GM19455 (cell line): ENCODE data around the gene PPFIBP2.

Experiments
- ATAC-seq: cut with Tn5 transposase; IDR thresholded peaks from one replicate; pipeline ENCODE4 v1.9.1; 2021; ENCODE audit not compliant: unreplicated experiment

The PPFIBP2 gene

DNA sequence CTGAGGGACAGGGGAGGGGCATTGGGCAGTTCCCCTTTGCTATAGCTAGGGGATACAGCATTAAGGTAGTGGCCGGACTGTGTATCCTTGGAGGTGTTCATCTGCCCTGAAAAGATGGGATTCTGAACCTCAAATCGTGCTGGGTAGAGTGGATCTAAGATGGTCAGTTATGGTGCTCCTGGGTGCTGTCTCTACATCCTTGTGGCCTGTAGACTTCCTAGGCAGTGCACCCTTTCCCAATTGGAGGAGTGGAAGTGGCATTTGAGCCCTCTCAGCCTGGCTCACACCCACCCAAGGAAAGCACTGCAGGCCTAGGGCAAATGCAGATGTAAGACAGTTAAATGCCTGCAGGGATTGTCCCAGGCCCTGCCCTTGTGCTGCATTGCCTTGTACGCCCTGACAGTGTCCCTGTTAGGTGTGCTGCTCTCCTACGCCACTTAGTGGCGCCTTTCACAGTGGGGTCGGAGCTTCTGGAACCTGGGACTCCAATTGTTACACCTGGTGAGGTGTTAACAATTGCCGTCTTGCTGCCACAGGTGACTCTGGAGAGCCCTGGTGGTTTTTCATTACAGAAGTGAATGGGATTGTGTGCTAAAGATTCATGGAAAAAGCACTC lies 35.0 kb downstream of the PPFIBP2 start:
- ATAC-seq = peak; percentile 83

DNA sequence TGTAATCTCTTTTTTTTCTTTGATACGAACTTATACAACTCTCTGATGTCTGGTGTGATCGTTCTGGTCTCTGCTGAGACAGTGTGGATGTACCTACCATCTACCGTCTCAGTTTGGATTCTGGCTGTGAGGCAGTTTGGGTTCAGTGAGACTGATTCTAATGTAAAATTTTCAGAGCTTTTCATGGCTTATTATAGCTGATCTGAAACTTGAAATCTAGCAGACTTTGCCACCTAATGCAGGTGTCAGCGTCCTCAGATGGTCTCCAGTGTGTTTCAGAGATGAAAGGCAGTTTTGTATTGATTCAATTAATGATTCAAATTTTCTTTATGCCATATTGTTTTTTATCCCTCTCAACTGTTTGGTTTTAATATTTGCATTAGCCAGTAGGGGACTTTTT lies 35.9 kb downstream of the PPFIBP2 start:
- no peak for ATAC-seq

DNA sequence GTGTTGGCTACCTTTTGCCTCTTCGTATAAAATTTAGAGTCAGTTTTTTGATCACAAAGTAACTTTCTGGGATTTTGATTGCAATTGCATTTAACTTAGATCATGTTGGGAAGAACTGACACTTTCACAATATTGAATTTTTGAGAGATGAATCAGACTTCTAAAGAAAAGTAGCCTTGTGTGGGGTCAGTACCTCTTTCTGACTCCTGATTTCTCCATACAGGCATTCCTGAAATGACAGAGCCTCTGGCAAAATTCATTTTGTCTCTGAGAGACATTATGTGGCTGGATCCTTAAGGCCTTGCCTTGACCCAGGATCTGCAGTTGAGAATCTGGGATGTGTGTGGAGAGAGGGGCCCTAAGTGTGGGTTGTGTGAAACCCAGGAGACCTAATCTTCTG lies 37.8 kb downstream of the PPFIBP2 start:
- no peak for ATAC-seq

DNA sequence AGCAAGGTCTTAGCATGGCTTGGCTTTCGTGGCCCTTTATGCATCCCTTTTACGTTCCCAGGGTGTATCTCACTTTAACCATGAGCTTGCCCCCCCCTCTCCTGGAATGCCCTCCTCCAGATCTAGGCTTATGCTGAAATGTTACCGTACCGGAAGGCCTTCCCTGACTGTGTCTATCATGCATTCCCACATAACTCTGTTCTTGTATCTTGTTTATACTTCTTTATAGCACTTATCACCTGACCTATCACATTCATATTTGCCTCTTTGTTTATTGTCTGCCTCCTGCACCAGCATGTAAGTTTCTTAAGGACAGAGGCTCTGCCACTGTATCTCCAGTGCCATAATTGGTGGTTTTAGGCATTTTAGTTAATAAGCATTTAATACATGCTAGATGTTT lies 38.9 kb downstream of the PPFIBP2 start:
- ATAC-seq = no peak

DNA sequence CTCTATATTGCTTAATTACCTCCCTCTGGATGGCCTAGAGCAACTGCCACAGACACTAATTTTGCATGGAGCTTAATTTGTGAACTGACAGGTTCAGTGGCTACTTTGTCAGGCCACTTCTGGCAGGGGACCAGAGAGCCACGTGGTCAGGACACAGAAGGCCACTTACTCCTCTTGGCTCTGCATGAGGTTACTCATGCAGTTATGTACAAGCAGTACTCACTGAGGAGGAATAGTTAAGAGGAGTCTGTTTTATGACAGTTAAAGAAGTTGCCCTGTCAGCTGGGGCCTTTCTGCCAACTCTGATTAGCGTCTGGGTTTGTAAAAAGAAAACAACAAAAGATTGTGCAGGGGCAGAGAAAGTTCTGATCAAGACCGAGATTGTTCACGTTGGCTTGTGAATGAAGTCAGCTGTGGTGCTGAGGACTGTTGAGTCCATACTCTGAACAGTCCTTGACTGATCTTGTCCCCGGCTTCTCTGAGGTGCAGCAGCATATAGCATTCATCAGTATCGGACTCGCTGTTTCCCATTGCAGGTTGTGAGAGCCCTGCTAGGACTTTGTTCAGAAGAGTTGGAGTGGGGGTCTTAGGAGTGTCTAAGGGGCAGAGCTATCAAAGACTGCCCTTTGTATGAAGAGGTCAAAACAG lies 41.4 kb downstream of the PPFIBP2 start:
- no peak for ATAC-seq

DNA sequence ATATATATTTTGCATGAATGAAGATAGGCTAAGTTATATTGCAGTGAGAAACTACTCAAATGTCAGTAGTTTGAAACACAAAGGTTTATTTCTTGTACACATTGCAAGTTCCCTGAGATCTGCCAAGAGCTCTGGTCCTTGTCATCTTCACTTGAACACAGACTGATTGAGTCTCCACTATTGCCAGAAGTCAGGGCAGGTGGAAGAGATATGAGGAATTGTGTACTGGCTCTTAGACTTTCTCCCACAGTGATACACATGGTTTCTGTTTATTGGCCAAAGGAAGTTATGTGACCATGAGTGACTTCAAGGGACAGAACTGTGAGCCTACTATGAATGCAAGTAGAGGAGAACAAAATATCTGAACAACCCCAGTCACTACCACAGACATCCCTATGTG lies 44.2 kb downstream of the PPFIBP2 start:
- ATAC-seq = no peak

DNA sequence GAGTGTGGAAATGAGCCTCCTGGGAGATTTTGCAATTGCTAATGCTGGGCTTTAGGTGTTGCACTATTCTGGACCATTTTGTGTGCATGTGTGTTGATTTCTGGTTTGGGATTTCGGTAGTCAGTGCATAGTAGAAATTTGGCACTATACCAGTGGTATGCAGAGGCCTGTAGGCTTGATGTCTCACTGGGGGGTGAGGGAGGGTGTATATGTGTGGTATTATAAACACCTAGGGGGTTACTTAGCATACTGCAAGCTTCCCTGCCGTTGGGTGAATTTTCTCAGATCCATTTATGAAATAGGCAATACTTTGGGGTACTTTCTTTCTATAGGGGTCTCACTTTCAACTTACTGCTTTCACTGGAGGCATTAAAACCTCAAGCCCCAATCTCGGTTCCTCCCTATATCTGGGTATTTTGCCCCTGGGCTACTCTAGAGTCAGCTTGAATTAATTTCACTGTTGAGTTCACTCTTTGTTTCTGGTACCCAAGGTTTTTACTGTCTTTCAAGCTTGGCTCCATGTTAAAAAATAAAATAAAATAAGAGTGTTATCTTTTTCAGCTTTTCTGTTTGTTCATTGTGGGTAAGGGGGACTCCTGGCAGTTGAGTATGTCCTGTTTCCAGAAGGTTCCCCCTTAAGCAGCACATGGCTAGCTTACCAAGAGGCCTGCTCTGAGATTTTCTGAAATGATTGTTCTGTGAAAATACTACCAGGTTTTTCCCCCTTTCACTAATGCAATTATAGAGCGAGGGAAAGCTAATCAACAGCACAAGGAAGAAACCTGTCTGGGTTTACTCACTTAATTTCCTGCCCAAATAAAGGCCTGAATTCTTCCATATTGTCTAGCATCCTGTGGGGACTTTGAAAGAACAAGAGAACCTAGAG lies 45.8 kb downstream of the PPFIBP2 start:
- ATAC-seq = no peak

DNA sequence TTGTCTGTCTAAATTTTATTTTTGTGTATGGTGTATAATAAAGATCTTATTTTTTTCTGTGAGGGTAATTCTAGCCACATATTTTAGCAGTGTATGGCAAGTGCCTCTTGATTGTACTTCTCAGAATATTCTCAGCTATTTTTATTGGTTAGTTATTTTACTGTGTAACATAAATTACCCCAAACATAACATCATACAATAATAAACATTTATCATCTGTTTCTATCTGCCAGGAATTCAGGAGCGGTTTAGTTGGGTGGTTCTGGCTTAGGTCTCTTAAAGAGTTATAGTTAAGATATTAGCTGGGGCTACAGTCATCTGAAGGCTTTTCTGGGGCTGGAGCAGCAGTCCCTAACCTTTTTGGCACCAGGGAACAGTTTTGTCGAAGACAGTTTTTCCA lies 47.8 kb downstream of the PPFIBP2 start:
- no peak for ATAC-seq

DNA sequence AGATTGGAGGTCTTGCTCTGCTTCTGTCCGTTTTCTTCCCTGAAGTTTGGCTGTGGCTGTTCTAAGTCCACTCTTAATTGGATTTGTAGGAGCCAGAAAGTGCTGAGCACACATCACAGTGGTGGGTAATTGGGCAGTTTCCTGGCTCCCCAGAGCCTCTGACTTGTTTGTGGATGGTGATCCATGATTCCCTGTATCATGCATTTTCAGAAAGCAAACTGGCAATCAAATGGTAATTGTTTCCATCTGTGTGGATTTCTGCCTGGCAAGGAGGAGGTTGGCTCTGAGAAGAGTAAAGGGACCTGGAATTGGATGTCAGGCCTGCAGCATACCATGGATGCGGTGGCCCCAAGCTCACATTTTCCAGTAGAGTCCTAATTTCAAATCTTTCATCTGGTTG lies 49.5 kb downstream of the PPFIBP2 start:
- no peak for ATAC-seq

DNA sequence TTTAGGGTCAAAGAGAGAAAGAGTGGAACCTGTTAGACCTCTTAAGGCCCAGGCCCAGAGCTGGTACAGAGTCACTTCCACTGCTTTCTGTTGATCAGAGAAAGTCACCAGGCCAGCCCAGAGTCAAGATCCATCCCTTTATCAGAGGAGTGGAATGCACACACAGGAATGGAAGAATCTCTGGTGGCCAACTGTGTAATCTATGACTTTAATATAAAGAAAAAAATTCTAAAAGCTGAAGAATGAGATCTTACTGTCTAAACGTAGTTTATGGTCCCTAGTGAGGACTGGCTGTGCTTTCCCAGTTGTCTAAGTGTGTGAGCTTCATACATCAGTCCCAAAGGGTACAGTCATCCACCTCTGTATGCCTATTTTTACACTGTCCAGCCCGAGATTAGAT lies 51.0 kb downstream of the PPFIBP2 start:
- ATAC-seq = no peak

DNA sequence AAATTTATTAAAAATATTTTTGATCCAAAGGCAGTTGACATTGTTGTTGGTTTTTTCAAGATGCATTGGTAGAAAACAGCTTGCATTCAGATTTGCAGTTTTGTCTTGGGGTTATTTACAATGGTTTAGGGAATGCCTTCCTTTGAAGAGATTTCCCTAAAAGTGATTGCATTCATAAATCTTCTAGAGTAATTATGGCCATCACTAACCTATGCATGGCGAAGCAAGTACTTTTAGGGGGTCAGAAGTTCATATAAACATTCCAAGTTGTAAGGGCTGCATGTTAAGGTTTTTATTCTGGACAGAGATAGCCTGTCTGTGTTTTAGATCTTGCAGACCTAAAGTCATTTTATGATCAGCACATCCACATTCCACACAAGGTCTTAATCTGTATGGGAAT lies 53.5 kb downstream of the PPFIBP2 start:
- ATAC-seq = no peak

DNA sequence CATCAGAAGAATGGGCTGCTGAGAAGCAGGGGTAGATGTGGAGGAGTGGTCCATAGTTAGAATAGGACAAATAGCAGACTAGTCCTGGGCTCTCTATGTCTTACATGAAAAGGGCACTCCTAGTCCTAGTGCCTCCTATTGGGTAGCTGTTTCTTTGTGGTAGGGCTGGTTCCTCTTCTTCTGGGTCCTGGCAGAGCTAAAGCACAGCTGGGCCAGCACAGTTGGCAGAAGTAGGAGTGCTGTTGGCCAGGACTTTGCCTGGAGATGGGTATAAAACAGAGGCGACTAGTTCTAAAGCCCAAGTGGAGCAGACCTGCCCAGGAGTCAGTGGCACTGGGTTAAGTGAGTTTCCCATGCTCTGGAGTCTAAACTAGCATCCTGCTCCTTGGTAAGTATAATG lies 55.2 kb downstream of the PPFIBP2 start:
- ATAC-seq = no peak

DNA sequence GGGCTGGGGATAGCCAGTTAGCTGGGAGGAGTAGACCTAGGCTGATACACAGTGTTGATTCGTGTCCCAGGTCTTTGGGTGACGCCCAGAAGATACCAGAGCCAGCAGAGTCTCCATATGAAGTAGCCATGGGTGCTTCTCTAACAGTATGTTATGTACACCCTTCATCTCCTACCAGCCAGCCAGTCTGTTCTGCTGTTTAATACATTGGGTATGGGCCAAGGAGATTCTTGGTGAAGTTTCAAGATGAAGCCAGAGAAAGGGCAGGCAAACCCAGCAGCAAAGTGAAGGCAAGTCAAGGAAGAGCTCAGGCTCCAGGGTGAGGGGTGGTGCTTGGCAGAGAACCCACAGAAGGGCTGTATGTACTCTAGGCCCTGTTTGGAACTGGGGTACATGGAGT lies 56.4 kb downstream of the PPFIBP2 start:
- no peak for ATAC-seq

DNA sequence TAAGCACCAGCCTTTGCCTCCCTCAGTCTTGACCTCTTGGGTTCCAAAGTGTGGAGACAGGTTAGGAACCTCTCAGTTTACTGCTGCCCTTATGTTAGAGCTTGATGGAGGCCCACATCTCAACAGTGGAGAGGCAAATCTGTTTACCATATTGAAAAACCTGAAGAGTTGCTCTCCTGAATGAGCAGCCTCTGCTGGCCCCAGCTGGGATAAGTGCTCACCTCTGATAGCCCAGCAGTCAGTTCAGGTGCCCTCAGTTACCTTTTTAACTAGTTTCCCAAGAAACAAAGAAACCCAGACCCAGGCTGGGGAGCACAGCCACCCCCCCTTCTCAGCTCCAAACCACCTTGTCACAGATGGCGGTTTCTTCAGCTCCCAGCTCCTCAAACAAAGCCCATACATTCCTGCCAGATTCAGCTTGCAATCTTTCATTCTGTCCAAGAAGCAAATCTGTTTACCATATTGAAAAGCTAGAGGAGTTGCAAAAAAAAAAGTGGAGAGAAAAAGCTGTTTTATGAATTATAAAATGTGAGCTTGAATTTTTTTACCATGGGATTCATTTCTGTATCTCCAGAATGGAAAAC lies 57.2 kb downstream of the PPFIBP2 start:
- ATAC-seq = no peak

DNA sequence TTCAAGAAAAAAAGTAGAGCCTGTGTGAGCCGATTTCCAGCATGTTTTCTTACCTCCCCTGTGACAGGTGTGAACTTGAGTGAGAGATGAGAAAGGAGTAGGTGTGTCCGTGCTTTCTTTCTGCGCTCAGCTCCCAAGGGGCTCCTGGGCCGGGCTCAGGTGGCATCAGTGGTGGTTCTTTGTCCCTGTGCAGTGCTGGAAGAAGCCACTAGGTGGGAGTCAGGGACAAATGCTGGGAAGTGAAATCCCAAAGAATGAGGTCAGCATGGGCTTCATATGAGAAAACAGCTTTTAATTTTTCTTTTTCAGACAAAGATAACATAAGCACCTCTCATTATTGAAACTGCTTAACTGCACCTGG lies 57.8 kb downstream of the PPFIBP2 start:
- no peak for ATAC-seq

DNA sequence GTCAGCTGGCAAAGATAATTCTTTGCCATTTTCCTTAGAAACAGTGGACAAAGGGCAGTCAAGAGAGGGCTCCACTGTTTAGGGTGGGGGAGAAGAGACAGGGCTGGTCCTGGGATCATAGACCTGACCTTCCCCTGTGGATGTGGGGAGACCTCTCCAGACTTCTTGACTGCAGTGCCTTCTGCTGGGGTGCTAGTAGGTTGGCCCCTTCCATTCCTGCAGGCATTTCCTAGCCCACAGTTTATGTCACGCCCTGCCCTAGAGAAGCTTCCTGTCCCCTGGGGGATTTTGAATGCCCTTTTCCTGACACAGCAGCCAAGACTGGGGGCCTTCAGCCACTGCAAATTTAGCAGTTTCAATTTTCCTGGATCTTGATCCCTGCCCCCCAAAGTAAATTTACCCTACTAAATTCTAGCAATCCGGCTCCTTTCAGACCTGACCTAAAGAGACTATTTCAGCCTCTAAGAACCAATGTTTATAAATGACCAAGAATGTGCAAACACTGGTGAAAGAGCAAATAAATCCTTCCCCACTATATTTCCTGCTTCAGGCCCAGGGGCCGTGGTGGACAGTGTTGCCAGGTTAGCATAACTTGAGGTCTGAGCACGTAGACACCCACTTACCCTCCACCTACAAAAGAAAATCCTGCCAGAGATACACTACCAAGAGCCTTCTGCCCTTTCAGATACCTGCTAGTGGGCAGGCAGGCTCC lies 58.4 kb downstream of the PPFIBP2 start:
- no peak for ATAC-seq

DNA sequence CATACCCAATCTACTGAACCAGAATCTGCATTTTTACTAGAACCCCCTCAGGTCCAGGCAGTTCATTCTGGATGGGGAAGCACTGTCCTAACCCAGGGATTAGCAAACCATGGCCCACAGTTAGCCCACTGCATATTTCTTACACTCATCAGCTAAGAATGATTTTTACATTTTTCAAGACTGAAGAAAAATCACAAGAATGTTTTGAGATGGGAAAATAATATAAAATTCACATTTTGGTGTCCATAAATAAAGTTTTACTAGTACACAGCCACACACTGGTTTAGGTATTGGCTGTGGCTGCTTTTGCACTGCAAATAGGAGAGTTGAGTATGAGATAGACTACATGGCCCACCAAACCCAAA lies 59.4 kb downstream of the PPFIBP2 start:
- no peak for ATAC-seq

DNA sequence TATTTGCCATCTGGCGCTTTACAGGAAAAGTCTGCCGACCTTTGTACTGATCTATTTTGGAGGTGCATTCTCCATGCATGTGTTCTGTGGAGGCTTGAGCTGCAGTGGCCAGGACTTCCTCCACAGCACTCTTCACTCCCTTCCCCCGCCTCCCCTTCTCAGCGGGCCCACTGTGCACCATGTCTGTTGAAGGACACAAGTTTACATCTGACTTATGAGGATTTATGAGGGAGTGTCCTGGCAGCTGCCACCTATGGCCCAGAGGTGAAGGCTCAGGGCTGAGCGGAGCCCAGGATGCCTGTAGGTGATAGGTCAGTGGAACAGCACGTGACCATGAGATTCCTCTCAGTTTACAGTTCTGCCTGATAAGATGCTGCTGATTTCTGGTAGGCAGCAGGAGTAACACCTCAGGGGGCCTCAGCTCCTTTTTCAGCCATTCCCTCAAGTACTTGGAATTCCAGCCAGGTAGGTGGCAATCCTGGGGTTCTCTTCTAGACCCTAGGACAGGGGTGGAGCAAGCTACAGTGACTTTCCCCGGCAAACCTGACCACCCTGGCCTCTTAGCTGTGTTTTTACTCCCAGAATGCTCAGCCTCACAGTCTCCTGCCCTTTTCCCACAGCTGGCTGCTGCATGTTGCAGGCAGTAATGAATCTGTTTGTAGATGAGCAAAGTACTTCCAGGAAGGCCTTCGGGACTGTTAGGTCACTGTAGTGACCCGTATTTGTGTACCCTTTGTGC lies 59.9 kb downstream of the PPFIBP2 start:
- ATAC-seq = no peak

DNA sequence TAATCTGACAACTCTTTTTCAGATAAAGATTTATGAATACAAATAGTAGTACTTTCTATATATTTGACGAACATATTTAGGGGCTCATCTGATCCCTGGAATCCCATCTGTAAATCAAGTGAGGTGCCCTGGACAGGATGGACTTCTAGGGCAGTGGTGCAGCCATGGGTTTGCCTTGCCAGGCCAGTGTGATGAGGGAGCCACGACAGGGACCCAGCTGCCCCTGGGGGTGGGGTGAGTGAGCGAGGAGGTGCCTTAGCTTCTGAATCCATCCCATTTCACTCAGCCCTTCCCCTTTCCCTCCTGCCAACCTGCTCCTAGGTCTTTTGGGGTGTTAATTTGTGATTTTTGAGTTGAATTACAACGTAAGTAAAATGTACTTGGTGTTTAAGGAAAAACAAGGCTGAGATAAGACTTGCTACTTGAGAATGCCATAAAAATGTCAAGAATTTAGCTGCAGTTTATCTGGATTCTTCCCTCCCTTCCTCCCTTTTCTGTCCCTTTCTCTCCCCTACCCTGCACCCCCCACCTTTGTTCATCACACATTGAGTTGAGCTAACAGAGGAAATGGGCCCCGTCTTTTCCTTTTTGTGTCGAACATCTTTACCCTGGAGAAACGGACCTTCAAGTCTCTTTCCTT lies 60.8 kb downstream of the PPFIBP2 start:
- no peak for ATAC-seq
